SK-N-MC (cell line): Measurements from ENCODE around the gene RALGAPA2.

Experiments used
- DNase-seq: peaks from one replicate; pipeline ENCODE4 v3.0.0-alpha.2; 2011; ENCODE audit warnings: low read depth, low spot score
- H3K27ac ChIP-seq: fragments of 200-600 bp; sonication (generic); 2 replicates; pipeline ENCODE4 v1.5.1; 2016; ENCODE audit warnings: mixed run types
- H3K36me3 ChIP-seq: fragments of 200-600 bp; sonication (generic); 2 replicates; pipeline ENCODE4 v1.6.1; 2017; ENCODE audit warnings: antibody characterized with exemption, low read length, mixed read lengths; ENCODE audit not compliant: insufficient read depth
- H3K4me3 ChIP-seq: fragments of 200-600 bp; sonication (generic); 2 replicates; pipeline ENCODE4 v1.5.1; 2016
- H3K9ac ChIP-seq: fragments of 200-600 bp; sonication (generic); 2 replicates; pipeline ENCODE4 v1.8.0; 2017; ENCODE audit warnings: mixed run types, mixed read lengths; ENCODE audit not compliant: insufficient read length
- H3K9me3 ChIP-seq: fragments of 200-600 bp; sonication (generic); 2 replicates; pipeline ENCODE4 v1.6.1; 2017; ENCODE audit warnings: low read depth, mild to moderate bottlenecking, antibody characterized with exemption, low read length, moderate library complexity, mixed read lengths
- EZH2 ChIP-seq: fragments of 200-600 bp; sonication (generic); IDR thresholded peaks from one replicate; pipeline ENCODE4 v1.6.1; 2017; ENCODE audit warnings: antibody characterized with exemption
- FOXP2 ChIP-seq: optimal IDR thresholded peaks from 2 replicates; pipeline ENCODE3; 2011; ENCODE audit warnings: mild to moderate bottlenecking, moderate library complexity; ENCODE audit not compliant: insufficient read depth; ENCODE audit errors: extremely low read length, control extremely low read depth
- POLR2AphosphoS5 ChIP-seq: IDR thresholded peaks from 2 replicates; pipeline ENCODE4 v1.6.1; 2012; ENCODE audit warnings: mild to moderate bottlenecking, low read depth, low read length, borderline replicate concordance

The RALGAPA2 gene

GRCh38 chr20:20712474-20713243 is at the start of gene RALGAPA2:
Gene RALGAPA2, minus strand, starts transcription at chr20:20712644. Its CDS starts 164 bp downstream, at chr20:20712480.
- peak; percentile 90 for DNase-seq
- TF ChIP-seq POLR2AphosphoS5: peak; percentile 65; the same call in 1 of the 2 replicates
- TF ChIP-seq EZH2: no peak
- TF ChIP-seq FOXP2: no peak
- Histone ChIP-seq H3K9me3 (no peaks in the 10 kb centered on the region), H3K4me3 (peak within 1 kb of the TSS; percentile 91), H3K36me3 (no peaks in the 10 kb centered on the region), H3K27ac (peak within 1 kb of the TSS; percentile 57; the same call in 1 of the 2 replicates), H3K9ac (peak within 1 kb of the TSS; percentile 74)

DNA sequence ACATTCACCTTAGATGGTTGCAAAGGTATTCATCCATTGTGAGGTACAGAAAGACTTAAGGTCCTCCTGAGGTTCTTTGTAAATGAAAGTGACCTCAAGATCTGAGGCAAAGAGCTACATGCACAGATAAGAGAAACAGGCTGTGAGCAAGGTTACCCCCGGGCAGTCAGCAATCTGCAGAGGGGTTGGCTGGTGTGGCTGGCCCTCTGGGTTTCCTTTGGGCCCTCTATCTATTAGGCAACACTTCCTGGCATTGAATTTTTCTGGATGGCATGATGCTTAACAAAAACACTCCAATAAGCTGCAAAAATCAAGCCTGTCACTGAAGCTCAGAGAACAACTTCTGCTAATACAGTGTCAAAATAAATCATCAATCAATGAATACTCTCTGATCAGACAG is 48.9 kb upstream of the RALGAPA2 start:
- Histone ChIP-seq H3K9ac (no peak overlapping the region), H3K4me3 (no peak overlapping the region), H3K27ac (no peak overlapping the region), H3K36me3 (no peaks in the 10 kb centered on the region), H3K9me3 (no peaks in the 10 kb centered on the region)
- TF ChIP-seq POLR2AphosphoS5 (no peak), EZH2 (no peak), FOXP2 (no peak)
- DNase-seq: no peak

GRCh38 chr20:20759132-20759531 is 46.7 kb upstream of the RALGAPA2 start:
- H3K9me3 ChIP-seq: no peaks in the 10 kb centered on the region
- DNase-seq: no peak
- TF ChIP-seq POLR2AphosphoS5: no peak
- TF ChIP-seq FOXP2: no peak
- TF ChIP-seq EZH2: no peak

GRCh38 chr20:20755674-20756319 is 43.4 kb upstream of the RALGAPA2 start:
- Histone ChIP-seq H3K4me3 (no peak overlapping the region), H3K36me3 (no peaks in the 10 kb centered on the region), H3K27ac (no peak overlapping the region), H3K9ac (no peak overlapping the region), H3K9me3 (no peaks in the 10 kb centered on the region)
- TF ChIP-seq POLR2AphosphoS5: no peak
- no peak for TF ChIP-seq FOXP2
- no peak for TF ChIP-seq EZH2
- DNase-seq: no peak

More at GRCh38 chr20:20759132-20759531, 46.7 kb upstream of the RALGAPA2 start:
- H3K4me3 ChIP-seq: no peak overlapping the region
- H3K36me3 ChIP-seq: no peaks in the 10 kb centered on the region
- no peak overlapping the region for H3K9ac ChIP-seq
- no peak overlapping the region for H3K27ac ChIP-seq

DNA sequence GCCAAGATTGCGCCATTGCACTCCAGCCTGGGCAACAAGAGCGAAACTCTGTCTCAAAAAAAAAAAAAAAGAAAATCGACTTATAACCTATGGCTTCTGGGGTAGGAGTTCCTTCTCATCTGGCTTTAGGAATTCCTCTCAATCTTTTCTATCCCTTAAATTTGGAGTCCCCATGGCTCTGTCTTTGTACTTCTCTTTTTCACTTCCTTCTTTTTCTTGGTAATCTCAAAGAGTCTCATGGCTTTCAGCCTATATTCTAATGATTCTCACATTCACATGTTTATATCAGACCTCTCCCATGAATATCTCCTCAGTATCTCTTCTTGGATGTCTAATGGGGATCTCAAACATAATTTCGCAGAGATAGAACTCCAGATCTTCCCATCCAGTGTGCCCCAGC is 42.8 kb upstream of the RALGAPA2 start:
- H3K4me3 ChIP-seq: no peak overlapping the region
- H3K9ac ChIP-seq: no peak overlapping the region
- no peaks in the 10 kb centered on the region for H3K9me3 ChIP-seq
- no peaks in the 10 kb centered on the region for H3K36me3 ChIP-seq
- no peak for TF ChIP-seq EZH2
- TF ChIP-seq FOXP2: no peak
- TF ChIP-seq POLR2AphosphoS5: no peak
- no peak for DNase-seq
- H3K27ac ChIP-seq: no peak overlapping the region

GRCh38 chr20:20754714-20755113 is 42.3 kb upstream of the RALGAPA2 start:
- Histone ChIP-seq H3K9ac (no peak overlapping the region), H3K4me3 (no peak overlapping the region), H3K36me3 (no peaks in the 10 kb centered on the region), H3K27ac (no peak overlapping the region), H3K9me3 (no peaks in the 10 kb centered on the region)
- TF ChIP-seq POLR2AphosphoS5 (no peak), EZH2 (no peak), FOXP2 (no peak)
- no peak for DNase-seq

DNA sequence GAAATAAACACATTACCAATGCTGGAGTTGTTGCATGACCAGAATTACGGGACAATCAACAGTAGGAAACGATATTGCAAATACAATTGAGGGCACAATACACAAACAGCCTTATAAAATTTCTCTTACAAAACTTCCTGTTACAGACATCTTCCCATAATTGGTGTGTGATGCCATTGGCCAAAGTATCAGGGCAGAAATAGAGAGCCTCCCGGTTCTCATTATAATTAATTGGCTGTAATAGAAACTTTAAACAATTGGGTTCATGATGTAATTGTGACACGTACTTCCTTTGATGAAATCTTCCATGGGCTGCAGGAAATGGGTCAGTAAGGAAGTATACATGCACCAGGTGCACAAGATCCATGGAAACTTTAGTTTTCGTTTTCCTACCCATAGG is 40.3 kb upstream of the RALGAPA2 start:
- H3K9me3 ChIP-seq: no peaks in the 10 kb centered on the region
- TF ChIP-seq FOXP2 (no peak), POLR2AphosphoS5 (no peak), EZH2 (no peak)
- no peak overlapping the region for H3K4me3 ChIP-seq
- DNase-seq: no peak
- no peak overlapping the region for H3K27ac ChIP-seq
- no peaks in the 10 kb centered on the region for H3K36me3 ChIP-seq
- no peak overlapping the region for H3K9ac ChIP-seq

- no peak overlapping the region for H3K9ac ChIP-seq
- H3K9me3 ChIP-seq: no peaks in the 10 kb centered on the region
- no peak for TF ChIP-seq FOXP2
- TF ChIP-seq POLR2AphosphoS5: no peak
- no peak for TF ChIP-seq EZH2
- H3K27ac ChIP-seq: no peak overlapping the region
- H3K4me3 ChIP-seq: no peak overlapping the region
- DNase-seq: no peak
- no peaks in the 10 kb centered on the region for H3K36me3 ChIP-seq
Measured at GRCh38 chr20:20747298-20747697, 34.9 kb upstream of the RALGAPA2 start.
